Activated naive CD4-positive, alpha-beta T cell treated with anti-CD3 and anti-CD28 coated beads for 36 hours (primary cell): Measurements from ENCODE around the gene NMRK2. TPM values are rescaled to one million over a fixed set of nuclear protein-coding genes. Genes with fewer than 3 reads are reported as not detected.
"Not testable (repeated sequence)": the region's sequence is repeated elsewhere in the genome, so short reads cannot be mapped to it uniquely, and the experiment has no call there.

Source experiments
- CTCF ChIA-PET: fragments of 350-600 bp; sonication (Branson Sonifier 250); formaldehyde crosslinking; loops from one replicate; lab custom pipeline; 2021; ENCODE audit warnings: antibody characterized with exemption; lab: Charles Lee
- DNase-seq: peaks from one replicate; pipeline ENCODE4 v3.0.0-alpha.2; 2020
- H3K27ac Mint-ChIP-seq: one replicate; pipeline ENCODE4 v1.8.0; 2021; ENCODE audit warnings: mild to moderate bottlenecking, mixed read lengths
- H3K27me3 Mint-ChIP-seq: one replicate; pipeline ENCODE4 v1.8.0; 2021; ENCODE audit warnings: low read depth, mixed read lengths
- H3K36me3 Mint-ChIP-seq: one replicate; pipeline ENCODE4 v1.8.0; 2021; ENCODE audit warnings: low read depth, mixed read lengths
- H3K4me1 Mint-ChIP-seq: one replicate; pipeline ENCODE4 v1.8.0; 2021; ENCODE audit warnings: low read depth, mixed read lengths
- H3K4me3 Mint-ChIP-seq: one replicate; pipeline ENCODE4 v1.8.0; 2021; ENCODE audit warnings: mild to moderate bottlenecking, moderate library complexity, mixed read lengths
- H3K9me3 Mint-ChIP-seq: one replicate; pipeline ENCODE4 v1.8.0; 2021; ENCODE audit warnings: mixed read lengths
- intact Hi-C: fragments of 100-400 bp; cut with micrococcal nuclease; formaldehyde crosslinking; loops from one replicate; pipeline ENCODE4 v1.15.1; 2023
- total RNA-seq, 2 experiments: library from RNA; stranded (reverse); gene quantifications; one replicate each; pipeline ENCODE4 v1.2.3, GENCODE V29; 2021

NMRK2 gene
- total RNA-seq, 2 experiments from 2014 or later: not detected

- H3K27ac Mint-ChIP-seq: no peak overlapping the region
- intact Hi-C loops: no loop called here
- no peaks in the 10 kb centered on the region for H3K4me1 Mint-ChIP-seq
- DNase-seq: no peak
- no peaks in the 10 kb centered on the region for H3K9me3 Mint-ChIP-seq
- H3K4me3 Mint-ChIP-seq: no peak overlapping the region
- CTCF ChIA-PET: no interaction called here
- no peaks in the 10 kb centered on the region for H3K27me3 Mint-ChIP-seq
- H3K36me3 Mint-ChIP-seq: no peaks in the 10 kb centered on the region
These were observed 11.3 kb downstream of the NMRK2 start for GRCh38 chr19:3944018-3944721.

GRCh38 chr19:3945838-3946237, 13.0 kb downstream of the NMRK2 start:
- intact Hi-C loops: no loop called here
- Mint-ChIP-seq H3K27ac (no peak overlapping the region), H3K4me3 (no peak overlapping the region), H3K4me1 (peaks cover under 1% of the 10 kb centered on the region), H3K36me3 (no peaks in the 10 kb centered on the region), H3K27me3 (no peaks in the 10 kb centered on the region), H3K9me3 (no peaks in the 10 kb centered on the region)
- CTCF ChIA-PET: no interaction called here
- DNase-seq: no peak

GRCh38 chr19:3947316-3947933, 14.6 kb downstream of the NMRK2 start:
- H3K4me3 Mint-ChIP-seq, CTCF ChIA-PET, H3K9me3 Mint-ChIP-seq, intact Hi-C loops, H3K36me3 Mint-ChIP-seq, DNase-seq, H3K27ac Mint-ChIP-seq, H3K27me3 Mint-ChIP-seq: not testable (repeated sequence)
- peaks cover 10% of the 10 kb centered on the region for H3K4me1 Mint-ChIP-seq

- Mint-ChIP-seq H3K36me3 (no peaks in the 10 kb centered on the region), H3K4me3 (no peak overlapping the region), H3K27me3 (no peaks in the 10 kb centered on the region), H3K4me1 (peaks cover 10% of the 10 kb centered on the region), H3K9me3 (no peaks in the 10 kb centered on the region), H3K27ac (no peak overlapping the region)
- CTCF ChIA-PET: interaction anchor here (0.6 kb wide), 1 partner anchor 301 kb away, joined by 3 read pairs; no protein-coding TSS in a partner anchor
- no peak for DNase-seq
- intact Hi-C loops: no loop called here
These were observed 16.4 kb downstream of the NMRK2 start for GRCh38 chr19:3949294-3949693.

- Mint-ChIP-seq H3K4me1 (peaks cover 10% of the 10 kb centered on the region), H3K27me3 (no peaks in the 10 kb centered on the region), H3K4me3 (no peak overlapping the region), H3K36me3 (no peaks in the 10 kb centered on the region), H3K9me3 (no peaks in the 10 kb centered on the region), H3K27ac (no peak overlapping the region)
- no peak for DNase-seq
- CTCF ChIA-PET: interaction anchor here (0.6 kb wide), 2 partner anchors 167 to 302 kb away, joined by 3 read pairs; no protein-coding TSS in a partner anchor
- intact Hi-C loops: no loop called here
These were observed 17.4 kb downstream of the NMRK2 start for GRCh38 chr19:3949997-3950859.

- H3K27ac Mint-ChIP-seq: no peak overlapping the region
- no peaks in the 10 kb centered on the region for H3K27me3 Mint-ChIP-seq
- peak overlapping the region; percentile 28 for H3K4me3 Mint-ChIP-seq
- H3K9me3 Mint-ChIP-seq: no peaks in the 10 kb centered on the region
- DNase-seq: no peak
- H3K36me3 Mint-ChIP-seq: no peaks in the 10 kb centered on the region
- intact Hi-C loops: no loop called here
- CTCF ChIA-PET: no interaction called here
- H3K4me1 Mint-ChIP-seq: peaks cover 10% of the 10 kb centered on the region
These were observed 18.3 kb downstream of the NMRK2 start for GRCh38 chr19:3950871-3951861.

- DNase-seq, intact Hi-C loops, CTCF ChIA-PET, H3K27me3 Mint-ChIP-seq, H3K27ac Mint-ChIP-seq, H3K4me3 Mint-ChIP-seq, H3K36me3 Mint-ChIP-seq, H3K9me3 Mint-ChIP-seq: not testable (repeated sequence)
- H3K4me1 Mint-ChIP-seq: peaks cover 10% of the 10 kb centered on the region
These were observed 19.9 kb downstream of the NMRK2 start for GRCh38 chr19:3952755-3953276.

GRCh38 chr19:3954107-3954506, 21.2 kb downstream of the NMRK2 start:
- no peaks in the 10 kb centered on the region for H3K9me3 Mint-ChIP-seq
- H3K4me1 Mint-ChIP-seq: peaks cover 10% of the 10 kb centered on the region
- no peak overlapping the region for H3K27ac Mint-ChIP-seq
- no peaks in the 10 kb centered on the region for H3K27me3 Mint-ChIP-seq
- no peaks in the 10 kb centered on the region for H3K36me3 Mint-ChIP-seq
- no peak for DNase-seq
- intact Hi-C loops: no loop called here
- H3K4me3 Mint-ChIP-seq: no peak overlapping the region
- CTCF ChIA-PET: no interaction called here

- DNase-seq, H3K4me3 Mint-ChIP-seq, H3K36me3 Mint-ChIP-seq, intact Hi-C loops, H3K27ac Mint-ChIP-seq, H3K9me3 Mint-ChIP-seq, H3K27me3 Mint-ChIP-seq: not testable (repeated sequence)
- peaks cover 10% of the 10 kb centered on the region for H3K4me1 Mint-ChIP-seq
- CTCF ChIA-PET: interaction anchor here (2.0 kb wide), 1 partner anchor 185 kb away, joined by 4 read pairs; no protein-coding TSS in a partner anchor
These were observed 22.4 kb downstream of the NMRK2 start for GRCh38 chr19:3955276-3955675.

- Mint-ChIP-seq H3K4me1 (peaks cover 10% of the 10 kb centered on the region), H3K27ac (no peak overlapping the region), H3K9me3 (no peaks in the 10 kb centered on the region), H3K4me3 (no peak overlapping the region), H3K27me3 (no peaks in the 10 kb centered on the region), H3K36me3 (peaks cover 1% of the 10 kb centered on the region)
- no peak for DNase-seq
- intact Hi-C loops: no loop called here
- CTCF ChIA-PET: interaction anchor here (2.0 kb wide), 1 partner anchor 185 kb away, joined by 4 read pairs; no protein-coding TSS in a partner anchor
These were observed 22.8 kb downstream of the NMRK2 start for GRCh38 chr19:3955688-3956087.
